ENCODE results near the gene OGDHL.
"Not testable (repeated sequence)": the region's sequence is repeated elsewhere in the genome, so short reads cannot be mapped to it uniquely, and the experiment has no call there.

OGDHL gene

DNA sequence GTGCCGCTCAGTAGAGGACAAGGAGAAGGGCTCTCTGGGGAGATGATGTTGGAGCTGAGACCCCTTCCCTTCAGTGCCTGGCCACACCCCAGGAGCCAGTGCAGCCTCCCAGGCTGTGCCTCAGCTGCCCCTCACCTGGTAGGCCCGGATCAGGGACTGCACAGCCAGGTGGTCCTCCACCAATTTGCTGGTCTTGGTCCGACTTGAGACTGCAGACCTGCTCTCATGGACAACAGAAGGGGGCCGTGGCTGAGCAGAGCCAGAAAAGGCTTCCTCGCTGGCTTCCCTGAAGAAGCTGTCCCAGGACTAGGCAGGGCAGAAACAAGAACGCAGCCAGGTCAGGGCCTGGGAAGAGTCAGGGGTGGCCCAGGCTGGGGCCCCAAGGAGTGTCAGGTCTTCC lies 5.5 kb downstream of the OGDHL start:
- no peak for DNase-seq (ENCODE audit: low read depth in 3 of 3)

DNA sequence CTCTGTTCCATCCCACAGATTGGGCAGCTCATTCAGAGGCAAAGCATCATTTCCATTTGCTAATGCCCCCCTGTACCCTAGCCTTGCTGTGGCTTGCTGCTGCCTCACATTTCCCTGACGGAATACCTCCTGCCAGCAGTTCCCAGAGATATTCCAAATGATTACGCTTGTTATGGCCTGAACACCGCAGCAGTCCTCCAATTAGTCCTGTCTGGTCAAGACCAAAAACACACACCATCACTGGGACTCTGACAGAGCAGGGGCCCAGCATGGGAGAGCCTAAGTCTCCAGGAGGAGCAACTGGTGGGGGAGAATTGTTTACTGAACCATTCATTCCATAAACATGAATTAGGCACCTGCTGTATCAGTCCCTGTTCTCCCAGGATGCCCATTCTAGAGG lies 6.1 kb downstream of the OGDHL start:
- DNase-seq (ENCODE audit: low read depth in 3 of 3), result no peak

DNA sequence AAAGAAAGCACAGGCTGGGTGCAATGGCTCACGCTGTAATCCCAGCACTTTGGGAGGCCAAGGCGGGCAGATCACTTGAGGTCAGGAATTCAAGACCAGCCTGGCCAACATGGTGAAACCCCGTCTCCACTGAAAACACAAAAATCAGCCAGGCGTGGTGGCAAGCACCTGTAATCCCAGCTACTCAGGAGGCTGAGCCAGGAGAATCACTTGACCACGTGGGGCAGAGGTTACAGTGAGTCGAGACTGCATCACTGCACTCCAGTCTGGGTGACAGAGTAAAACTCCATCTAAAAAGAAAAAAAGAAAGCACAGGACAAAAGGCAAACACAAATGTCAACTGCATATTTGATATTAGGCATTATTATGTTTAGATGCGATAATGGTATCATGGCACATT lies 7.2 kb downstream of the OGDHL start:
- not testable (repeated sequence) for DNase-seq (ENCODE audit: low read depth in 3 of 3)

DNA sequence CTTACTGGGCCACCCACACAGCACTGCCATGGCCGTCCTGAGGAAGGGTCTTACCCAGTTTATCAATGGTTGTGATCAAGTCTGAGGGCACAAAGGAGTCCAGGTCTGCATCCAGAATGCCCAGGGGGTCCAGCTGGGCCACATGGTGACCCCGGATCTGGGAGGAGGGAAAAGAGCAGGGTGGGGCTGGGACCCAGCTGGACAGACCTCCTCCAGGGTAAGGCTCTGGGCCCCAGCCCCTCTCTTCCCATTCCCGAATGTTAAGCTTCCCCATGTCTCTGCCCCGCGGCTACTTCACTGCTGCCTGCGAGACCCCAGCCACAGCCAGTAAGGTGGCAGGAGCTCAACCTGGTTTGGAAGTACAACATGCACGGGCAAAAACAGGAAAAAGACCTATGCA lies 9.5 kb downstream of the OGDHL start:
- no peak for DNase-seq (ENCODE audit: low read depth in 3 of 3)

DNA sequence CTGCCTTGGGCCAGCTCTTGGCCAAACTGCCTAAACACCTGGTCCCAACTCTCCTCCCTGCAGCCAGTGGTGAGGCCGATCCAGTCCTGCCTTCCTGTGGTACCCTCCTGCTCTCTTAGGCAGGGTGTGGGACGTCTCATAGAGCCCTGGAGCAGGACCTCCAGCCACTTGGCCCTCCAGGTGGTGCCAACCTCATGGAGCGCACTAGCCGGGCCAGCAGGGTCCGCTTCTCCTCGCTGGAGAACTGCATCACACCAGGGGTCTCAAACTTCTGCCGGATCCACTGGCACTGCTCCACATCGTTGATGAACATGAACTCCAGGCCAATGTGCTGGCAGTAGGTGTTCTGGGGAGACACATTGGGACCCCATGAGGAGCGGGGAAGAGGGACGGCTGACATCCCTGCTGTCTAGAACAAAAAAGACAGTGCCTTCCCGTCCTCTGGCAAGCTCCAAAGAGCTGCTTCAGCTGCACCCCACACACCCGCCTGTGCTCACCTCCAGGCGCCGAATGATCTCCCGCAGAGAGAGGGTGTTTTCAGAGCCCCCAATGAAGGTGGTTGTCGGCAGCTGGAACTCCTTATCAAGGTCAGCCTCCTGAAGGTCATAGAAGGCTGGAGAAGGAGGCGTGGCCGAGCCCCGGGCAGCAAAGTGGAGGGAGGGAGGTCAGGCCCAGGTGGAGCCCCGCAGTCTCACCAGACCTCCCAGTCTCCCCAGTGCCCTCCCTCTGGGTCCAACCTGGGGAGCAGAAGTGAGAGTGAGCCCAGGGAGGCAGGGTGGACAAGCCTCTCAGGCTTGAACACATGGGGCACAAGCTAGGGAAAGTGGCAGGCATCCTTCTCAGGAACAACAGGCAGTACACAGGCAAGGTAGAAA lies 10.2 kb downstream of the OGDHL start:
- no peak for DNase-seq (ENCODE audit: low read depth in 3 of 3)

DNA sequence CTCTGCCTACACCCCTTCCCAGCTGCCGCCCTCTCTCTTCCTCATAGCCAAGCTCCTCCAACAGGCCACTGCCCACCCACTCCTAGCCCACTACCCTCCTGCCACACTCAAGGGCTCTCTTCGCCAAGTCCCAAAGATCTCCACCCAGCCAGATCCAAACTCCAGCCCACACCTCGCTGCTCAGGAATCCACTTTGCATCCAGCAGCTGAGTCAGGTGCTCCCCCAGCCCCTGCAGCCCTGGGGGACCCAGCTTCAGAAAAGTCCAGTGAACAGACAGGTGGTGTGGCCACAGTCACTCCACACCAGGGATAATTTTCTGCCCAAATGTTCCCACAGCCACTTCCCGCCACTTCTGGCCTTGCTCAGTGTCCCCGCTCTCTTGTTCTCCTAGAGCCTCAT lies 10.9 kb downstream of the OGDHL start:
- no peak for DNase-seq (ENCODE audit: low read depth in 3 of 3)

DNA sequence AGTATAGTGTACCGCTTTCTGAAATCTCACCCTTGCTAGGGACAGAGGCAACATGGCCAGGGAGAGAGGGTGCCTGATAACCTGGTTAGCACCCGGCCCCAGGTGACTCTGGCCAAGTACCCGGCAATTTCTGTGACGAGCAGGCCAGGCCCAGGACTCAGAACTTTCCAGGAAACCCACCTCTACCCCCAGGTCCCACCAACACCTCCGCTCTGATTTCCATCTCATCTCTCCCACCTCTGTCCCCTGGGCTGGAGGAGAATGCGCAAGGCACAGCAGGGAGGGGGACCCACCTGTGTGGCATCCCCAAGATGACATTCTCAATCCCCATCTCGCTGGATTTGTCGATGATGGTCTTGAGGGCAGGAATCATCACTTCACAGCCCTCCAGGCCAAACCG lies 11.6 kb downstream of the OGDHL start:
- no peak for DNase-seq (ENCODE audit: low read depth in 3 of 3)

DNA sequence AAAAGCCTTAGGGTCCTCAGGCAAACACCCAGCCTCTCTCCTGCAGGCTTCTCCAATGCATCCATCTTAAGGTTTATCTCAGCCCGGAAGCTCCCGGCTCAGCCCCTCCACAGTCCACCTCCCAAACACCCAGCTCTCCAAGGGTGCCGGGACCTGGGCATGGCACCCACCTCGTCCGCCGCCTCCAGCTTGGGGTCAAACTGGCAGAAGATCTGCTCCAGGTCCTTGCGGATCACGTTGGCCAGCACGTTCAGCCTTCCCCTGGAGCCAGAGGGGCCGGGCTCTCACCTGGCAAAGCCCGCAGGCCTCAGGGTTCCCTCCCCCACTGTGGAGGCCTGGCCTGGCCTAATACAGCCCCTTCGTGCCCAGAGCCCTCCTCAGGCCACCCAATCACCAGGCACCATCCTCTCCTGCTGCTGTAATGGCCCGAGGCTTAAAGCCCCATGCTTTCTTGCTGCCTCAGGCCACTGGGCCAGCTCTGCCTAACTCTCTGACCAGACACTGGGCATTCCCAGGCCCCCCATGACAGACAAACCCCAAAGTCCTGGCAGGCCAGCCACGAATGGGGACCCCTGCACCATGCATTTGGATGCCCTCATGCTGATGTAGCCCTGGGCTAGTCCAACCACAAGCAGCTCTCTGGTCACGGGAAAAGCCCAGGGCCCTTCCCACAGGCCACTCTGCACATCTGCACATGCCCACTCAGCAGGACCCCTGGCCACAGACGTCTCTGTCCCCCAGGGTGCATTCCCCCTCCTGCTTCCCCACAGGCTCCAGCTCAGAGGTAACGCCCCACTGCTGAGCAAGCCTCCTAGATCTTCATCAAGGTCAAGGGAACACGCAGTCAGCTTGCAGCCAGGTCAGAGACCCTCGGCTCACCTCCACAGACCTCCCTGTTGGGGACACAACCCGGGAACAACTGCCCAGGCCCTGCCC lies 12.3 kb downstream of the OGDHL start:
- DNase-seq (ENCODE audit: low read depth in 3 of 3), result no peak

DNA sequence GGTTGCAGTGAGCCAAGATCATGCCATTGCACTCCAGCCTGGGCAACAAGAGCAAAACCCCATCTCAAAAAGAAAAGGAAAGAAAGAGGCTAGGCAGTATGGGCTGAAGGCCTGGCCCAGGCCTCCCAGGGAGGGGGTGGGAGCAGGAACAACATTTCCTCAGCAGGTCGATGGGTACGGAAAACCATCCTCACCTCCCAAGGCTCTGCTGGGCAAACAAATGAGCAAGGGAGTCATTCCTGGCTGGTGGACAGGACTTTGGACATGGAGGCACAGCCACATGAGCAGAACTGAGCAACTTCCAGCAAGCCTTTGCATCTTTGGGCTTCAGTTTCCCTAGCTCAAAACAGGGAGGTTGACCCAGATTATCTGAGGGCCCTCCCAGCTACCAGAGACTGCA lies 13.0 kb downstream of the OGDHL start:
- DNase-seq (ENCODE audit: low read depth in 3 of 3), result no peak

DNA sequence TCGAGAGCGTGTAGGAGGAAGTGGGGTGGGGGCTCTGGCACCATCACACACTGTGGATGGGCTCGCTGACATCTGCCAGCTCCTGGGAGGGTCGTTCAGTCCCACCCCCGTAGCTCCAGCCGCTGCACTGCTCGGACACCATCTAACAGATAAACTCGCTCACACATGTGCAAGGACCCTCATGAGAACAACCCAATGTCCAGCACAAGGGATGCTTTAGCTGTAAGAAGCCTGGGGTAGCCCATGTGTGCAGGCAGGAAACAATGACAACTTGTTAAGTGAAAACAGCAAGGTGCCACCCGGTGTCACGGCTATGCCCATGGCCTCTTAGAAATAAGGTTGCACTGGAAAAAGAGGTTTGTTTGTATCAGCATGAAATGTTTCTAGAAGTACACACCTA lies 14.1 kb downstream of the OGDHL start:
- DNase-seq (ENCODE audit: low read depth in 3 of 3), result no peak

DNA sequence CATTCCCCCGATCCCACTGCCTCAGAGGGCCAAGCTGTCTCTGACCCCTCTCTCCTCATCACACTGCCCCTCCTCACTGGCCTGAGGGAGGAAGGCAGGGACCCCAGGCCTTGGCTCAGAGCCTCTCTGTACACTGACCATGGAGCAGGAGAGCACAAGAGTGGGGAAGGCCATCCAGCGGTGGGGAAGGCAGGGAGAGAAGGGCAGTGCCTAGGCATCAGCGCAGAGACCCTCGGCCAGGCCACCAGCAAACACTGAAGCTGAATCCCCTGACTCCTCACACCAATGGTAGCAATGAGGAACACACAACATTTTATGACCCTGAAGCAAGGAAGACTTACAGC lies 14.8 kb downstream of the OGDHL start:
- DNase-seq (ENCODE audit: low read depth in 3 of 3), result no peak

DNA sequence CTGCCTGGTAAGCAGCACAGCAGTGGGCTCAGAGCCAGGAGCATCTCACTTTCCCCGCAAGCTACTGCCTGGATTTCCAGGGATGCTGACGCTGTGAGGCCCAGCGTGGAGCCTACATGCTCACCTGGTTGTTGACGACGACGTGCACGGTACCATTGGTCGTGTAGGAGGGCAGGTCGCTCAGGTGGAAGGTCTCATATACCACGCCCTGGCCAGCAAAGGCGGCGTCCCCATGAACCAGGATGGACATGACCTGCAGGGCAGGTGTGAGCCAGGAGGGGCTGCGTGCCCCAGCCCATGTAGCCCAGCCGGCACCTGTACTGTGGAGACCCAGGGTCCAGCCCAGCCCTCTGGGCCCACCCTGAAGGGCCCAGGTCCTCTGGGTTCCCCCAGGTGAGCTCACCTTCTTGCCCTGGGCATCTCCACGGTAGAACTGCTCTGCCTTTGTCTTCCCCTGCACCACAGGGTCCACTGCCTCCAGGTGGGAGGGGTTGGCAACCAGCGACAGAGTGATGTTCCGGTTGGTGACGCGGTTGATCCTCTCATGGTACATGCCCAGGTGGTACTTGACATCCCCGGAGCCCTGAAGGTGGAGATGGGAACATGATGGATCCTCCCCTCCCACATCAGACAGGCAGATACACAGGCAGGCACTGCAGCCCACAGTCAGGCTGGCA lies 15.4 kb downstream of the OGDHL start:
- DNase-seq (ENCODE audit: low read depth in 3 of 3), result no peak

DNA sequence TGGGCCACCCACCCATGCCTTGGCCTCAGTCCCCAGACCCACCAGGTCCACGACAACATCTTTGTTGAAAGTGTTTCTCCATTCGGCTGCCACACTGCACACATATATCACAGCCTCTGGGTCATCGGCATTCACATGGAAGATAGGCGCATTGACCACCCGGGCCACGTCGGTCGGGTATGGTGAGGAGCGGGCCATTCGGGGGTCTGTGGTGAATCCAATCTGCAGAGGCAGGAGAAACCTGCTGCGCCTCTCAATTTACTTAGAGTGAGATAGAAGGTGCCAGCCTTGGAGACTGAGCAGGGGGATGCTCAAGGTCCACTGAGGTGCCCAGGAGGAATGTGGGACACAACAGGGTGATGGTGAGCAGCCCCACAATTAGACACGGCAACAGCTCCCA lies 16.4 kb downstream of the OGDHL start:
- no peak for DNase-seq (ENCODE audit: low read depth in 3 of 3)

DNA sequence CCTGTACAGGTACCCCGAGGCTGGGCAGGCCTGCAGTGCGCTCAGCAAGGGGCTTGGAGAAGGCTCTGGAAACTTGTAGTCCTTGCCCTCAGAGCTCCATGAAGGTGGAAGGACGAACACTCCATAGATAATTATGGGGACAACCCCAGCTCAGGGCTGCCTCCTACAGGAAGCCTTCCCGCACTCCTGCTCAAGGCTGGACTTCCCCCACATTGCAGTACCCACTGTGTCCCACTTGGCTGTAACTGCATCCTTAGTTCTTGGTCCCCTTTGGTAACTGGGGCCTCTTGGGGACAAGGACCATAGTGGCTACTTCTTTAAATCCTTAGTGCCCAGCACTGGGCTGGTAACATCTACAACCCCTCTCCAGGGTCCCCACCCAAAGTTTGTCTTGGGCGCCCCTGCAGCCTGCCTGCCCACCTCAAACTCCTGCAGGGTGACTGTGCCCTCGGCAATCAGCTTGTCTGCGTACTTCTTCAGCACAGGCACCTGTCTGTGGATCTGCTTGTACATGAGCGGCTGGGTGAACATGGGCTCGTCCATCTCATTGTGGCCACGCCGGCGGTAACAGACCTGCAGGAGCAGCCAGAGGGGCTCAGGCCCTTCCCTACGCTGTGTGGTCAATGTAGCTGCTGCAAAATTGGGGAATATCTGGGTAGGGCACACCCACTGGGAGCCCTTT lies 17.1 kb downstream of the OGDHL start:
- DNase-seq (ENCODE audit: low read depth in 3 of 3), result no peak

DNA sequence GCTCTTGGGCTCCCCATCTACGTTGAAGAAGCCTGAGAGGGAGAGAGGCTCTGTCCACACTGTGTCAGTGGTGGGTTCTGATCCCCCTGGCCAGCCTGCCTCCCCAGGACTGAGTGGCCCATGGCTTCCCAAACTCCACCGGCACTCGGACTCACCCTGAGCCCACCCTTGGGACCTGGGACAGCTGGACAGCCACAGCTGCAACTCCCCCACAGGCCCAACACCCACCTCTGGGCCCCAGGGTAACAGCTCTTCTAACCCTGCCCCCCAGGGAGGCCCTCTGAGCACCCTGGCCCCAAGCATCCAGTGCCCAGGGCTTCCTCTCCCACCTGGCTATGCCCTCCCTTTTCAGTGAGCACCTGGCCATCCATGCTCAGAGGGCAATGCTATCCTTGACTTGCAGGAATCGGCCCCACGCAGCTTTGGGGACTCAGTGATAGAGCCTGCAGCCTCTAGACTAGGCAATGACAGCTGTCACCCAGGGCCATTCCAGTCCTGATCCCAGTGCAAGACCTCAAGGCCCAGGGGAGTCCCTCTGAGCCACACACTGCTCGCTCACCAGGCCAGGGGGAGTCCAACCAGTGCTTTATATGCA lies 17.9 kb downstream of the OGDHL start:
- DNase-seq (ENCODE audit: low read depth in 3 of 3), result no peak

DNA sequence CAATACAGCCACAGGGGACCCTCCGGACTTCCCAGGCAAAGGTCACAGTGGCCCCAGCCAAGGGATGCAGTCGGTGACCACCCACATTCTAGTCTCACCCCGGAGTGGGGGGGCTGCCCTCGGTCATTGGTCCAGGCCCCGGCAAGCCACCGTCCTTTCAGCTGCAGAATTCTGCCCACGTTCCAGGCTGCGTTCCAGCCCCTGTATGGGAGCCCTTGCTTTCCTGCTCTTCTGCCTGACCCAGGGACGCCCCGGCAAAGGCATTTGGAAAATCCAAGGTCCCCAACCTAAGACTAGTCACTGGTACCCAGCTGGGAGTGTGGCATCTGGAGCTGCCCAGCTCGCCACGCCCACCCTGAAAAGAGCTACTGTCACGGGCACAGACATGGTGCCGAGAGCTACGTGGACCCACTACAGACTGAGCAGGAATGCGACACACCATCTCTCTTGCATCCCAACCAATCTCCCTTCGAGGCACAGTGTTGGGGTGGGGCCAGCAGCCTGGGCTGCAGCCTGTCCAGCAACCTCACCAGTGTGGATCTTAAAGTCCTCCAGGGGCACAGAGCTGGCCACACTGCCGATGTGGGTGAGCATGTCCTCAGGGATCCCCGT lies 18.6 kb downstream of the OGDHL start:
- DNase-seq (ENCODE audit: low read depth in 3 of 3), result no peak

DNA sequence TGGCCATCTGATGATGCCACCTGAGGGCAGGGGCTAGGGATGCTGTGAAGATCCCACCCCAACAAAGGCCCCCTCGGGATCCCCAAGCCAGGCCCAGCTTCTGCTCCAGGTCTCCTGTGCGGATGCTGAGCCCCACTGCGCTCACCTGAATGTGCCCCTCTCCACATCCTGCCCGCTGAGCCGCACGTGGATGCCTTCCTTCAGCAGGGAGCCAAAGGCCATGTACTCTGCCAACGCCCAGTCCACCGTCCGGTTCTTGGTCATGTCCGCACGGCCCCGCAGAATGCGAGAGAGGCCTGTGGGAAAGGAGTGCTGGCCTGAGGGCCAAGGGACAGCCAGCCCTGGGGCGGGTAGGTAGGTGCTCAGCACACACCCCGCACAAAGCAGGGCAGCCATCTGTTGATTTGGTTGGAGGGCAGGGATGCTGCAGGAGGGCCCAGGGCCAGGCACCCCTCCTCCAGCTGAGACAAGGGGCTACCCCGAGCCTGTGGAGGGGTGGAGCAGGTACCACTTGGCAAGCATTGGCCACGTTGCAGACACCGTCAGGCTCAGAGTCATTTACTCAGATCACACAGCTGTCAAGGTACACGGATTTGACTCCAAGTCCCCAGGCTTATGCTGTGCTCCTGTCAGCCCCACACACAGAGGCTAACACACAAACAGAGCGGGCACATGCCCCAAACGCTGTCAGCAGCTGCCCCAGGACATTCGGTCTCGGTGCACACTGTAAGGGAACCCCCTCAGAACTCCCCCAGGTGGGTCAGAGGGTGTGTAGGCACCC lies 19.2 kb downstream of the OGDHL start:
- DNase-seq (ENCODE audit: low read depth in 3 of 3), result no peak

DNA sequence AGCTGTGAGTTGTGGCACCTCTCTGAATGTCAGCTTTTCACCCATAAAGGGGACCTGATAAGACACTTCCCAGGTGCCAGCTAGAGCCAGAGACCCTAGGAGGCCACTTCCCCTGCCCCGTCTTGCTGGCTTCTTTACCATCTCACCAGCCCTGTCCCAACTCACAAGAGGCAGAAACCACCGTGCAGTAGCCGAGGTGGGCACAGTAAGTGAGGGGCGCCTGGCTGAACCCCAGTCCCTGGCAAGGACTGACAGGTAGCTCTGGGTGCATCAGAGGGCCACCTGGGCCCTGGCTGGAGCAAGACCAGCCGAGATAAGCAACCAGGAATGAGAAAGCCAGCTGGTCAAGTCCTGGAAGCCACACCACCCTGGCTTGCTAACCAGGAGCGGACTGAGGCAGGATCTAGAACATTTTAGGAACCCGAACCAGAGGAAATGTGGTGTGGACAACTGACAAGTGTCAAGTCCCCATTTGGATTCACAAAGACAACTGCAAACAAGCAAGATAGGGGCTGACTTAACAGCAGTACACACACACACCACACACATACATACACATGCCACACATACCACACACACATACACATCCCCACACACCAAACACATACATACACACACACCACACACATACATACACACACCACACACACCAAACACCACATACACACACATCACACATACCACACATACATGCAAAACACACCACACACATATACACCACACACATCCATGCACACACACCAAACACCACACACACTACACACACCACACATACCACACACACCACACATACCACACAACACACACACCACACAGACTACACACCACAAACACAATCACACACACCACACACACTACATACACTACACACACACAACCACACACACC lies 20.8 kb downstream of the OGDHL start:
- DNase-seq (ENCODE audit: low read depth in 3 of 3), result no peak

Data from stimulated activated CD4-positive, alpha-beta T cell treated with anti-CD3 and anti-CD28 coated beads, TNF-alpha, amount 100 ng/mL, for 48 hours (primary cell).